Nucleus accumbens (tissue), 56 donors: ENCODE results near the gene ABI3BP.

ENCODE experiments used
- DNase-seq, 56 donors: peaks; one replicate each; lab custom pipeline; 2025; lab: John Stamatoyannopoulos, UW

The ABI3BP gene

DNA sequence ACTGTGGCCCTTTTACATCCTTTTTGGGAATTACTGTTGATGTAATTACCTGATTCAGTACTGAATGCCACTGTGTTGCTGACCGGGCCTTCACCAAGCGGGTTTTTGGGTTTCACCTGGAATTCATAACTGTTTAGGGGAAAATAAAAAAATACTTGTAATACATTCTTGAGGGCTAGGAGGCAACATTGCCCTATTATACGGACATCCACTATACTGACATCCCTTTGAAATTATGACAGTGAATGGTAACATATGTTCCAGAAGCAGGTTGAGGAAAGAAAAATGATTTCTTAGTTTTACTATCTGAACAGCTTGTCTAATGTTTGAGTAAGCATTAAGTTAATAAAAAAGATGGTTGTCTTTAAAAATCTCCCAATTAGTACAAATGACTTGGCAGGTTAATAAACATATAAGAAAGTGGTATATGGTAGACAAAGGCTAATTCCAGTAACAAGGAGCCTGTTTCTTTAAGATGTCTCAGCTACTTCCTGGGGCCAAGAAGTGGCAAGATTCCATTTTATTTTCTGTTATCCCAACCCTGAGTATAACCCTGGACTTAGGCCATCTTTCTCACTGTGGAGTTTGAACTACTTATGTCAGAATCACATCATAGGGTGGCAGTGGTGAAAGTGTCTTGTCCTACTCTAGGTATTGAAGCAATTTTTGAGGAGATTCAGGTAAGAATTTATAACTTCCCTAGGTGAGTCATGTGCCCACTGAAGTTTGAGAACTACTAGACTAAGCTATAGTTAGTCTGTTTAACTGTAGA is 238.5 kb downstream of the ABI3BP start:
- no peak for DNase-seq

- no peak for DNase-seq
These were observed 239.4 kb downstream of the ABI3BP start for GRCh38 chr3:100753846-100754245.

DNA sequence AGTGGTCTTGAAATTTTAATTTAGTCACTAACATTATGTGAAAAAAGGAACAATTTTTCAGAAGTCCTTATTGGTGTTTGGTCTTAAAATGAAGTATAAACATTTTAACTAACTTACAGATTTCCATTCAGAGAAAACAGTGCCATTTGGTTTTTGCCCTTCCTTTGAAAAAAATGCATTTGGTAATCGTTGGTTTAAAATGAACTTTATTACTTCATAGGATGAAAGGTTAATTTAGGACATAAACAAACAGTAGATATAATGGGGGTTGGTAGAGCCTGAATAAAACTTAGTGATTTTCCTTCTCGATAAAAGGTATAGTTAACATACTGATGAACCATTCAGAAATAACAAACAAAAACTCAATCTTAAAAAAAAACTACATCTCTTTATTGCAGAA is 244.3 kb downstream of the ABI3BP start:
- no peak for DNase-seq

GRCh38 chr3:100748220-100748619 is 245.0 kb downstream of the ABI3BP start:
- no peak for DNase-seq

- DNase-seq, result peak in 5 of 56 donors; percentile 4 to 39 (median 11)
These were observed 247.1 kb downstream of the ABI3BP start for GRCh38 chr3:100746092-100746491.

DNA sequence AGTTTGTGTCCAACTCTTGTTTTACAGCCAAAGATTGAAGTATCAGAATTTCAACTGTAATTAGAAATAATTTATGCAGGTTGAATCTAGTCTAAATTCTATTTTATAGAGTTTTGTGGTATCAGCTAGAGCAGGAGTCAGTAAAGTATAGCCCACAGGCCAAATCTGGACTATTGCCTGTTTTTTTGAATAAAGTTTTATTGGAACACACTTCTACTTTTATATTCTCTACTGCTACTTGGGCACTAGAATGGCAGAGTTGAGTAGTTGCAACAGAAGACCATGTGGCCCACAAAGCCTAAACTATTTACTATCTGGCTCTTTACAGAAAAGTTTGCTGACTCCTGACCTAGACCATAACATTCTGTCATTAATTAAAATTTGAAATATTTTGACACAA is 247.6 kb downstream of the ABI3BP start:
- no peak for DNase-seq

DNA sequence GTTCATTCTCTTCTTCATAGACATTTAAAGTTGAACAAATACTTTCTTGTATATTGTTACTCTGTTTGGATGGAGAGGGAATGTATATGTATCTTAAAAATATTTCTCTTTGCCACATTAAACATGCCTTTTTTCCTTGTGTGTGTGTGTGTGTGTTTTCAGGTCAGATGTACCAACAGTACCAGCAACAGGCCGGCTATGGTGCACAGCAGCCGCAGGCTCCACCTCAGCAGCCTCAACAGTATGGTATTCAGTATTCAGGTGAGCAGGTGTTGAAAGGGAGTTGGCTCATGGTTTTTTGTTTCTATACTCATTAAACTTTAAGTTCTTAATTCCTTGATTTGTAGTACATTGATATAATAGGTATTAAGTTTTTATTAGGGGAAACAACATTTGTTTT is 248.6 kb downstream of the ABI3BP start:
- no peak for DNase-seq

DNA sequence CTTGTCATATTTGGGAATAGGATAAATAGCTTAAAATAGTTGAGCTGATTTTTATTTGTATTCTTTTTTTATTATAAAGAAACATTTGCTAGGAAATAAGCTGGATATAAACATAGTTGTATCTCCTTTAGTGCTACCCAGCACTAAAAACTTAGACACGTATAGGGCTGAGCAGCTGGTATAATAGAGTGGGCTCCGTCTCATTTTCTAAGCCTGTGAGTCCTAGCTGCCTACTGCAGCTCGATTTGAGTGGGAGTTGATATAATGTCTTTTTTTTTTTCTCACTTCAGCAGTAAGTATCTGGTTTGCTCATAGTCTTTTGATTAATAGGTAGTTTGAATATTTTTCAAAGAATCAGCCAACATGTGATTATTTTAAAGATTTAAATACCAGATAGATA is 249.7 kb downstream of the ABI3BP start:
- DNase-seq, result peak in 1 of 56 donors; percentile 2

DNA sequence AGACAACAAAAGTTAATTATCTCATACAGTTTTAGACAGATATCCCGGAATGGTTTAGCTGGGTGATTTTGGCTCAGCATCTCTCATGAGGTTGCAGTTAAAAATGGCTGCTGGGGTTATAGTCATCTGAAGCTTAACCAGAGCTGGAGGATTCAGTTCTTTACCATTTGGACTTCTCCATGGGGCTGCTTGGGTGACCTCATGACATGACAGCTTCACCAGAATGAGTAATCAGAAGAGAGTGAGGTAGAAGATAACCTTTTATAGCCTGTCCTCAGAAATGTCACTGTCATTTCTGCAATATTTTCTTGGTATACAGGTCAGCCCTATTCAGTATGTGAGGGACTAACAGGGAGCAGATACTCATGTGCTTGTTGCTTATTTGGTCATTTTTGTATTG is 253.0 kb downstream of the ABI3BP start:
- DNase-seq, result no peak

DNA sequence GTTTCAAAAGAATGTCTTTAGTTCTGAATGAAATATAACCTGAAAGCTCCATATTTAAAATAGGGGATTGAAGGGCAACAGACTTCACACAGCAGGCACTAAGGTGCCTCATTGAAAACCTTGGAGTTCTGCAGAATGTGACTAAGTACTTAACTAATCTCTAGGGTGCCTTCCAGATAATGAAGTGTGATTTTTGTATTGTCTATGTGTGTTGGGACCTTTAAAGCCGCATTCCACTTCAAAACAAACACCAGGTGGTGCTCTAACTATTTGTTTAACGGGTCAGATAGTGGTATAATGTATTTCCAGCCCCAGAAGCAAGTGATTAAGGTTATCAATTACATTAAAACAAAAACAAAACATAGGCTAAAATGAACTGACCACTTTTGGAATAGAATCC is 255.9 kb downstream of the ABI3BP start:
- DNase-seq, result no peak

DNA sequence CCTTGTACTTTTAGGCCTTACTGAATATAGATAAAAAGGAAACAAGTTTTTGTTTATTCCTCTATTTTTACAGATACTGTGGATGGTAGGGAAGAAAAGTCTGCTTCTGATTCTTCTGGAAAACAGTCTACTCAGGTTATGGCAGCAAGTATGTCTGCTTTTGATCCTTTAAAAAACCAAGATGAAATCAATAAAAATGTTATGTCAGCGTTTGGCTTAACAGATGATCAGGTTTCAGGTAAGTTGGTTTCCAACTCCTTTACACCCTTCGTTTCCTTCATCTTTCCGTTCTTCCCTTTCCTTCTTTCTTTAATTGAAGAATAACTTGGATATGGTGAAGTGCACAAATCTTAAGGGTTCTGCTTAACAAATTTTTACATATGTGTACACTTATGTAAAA is 260.8 kb downstream of the ABI3BP start:
- DNase-seq, result no peak

DNA sequence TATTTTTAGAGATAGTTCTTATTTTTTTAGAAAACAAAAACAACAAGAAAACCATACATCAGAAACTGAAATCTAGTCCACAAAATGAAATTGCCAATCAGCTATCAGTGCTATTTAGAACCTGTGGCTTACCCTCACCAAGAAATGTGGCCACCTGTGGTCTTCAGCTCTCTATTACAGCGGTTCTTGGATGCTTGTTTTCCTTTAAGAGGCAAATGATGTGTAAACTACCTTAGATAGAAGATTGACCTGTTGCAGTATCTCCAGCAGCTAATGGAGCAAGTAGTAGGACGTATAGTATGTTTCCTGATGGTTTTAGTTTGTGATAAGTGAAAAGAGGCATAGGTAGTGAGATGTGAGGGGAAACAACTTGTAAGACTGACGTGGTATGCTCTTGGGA is 262.7 kb downstream of the ABI3BP start:
- no peak for DNase-seq

GRCh38 chr3:100726706-100727105 is 266.5 kb downstream of the ABI3BP start:
- DNase-seq, result no peak

DNA sequence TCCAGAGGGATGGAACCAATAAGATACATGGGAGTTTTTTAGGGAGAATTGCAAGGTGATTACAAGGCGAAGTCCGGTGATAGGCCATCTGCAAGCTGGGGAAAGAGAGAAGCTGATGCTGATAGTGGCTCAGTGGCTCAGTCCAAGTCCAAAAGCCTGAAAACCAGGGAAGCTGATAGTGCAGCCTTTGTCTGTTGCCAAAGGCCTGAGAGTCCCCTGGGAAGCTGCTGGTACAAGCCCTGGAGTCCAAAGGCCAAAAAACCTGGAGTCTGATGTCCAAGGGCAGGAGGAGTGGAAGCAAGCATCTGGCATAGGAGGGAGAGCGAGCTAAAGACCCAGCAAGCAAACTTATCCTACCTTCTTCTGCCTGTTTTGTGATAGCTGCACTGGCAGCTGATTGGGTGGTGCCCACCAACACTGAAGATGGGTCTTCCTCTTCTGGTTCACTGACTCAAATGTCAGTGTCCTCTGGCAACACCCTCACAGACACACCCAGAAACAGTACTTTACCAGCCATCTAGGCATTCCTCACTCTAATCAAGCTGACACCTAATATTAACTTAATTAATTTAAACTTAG is 267.2 kb downstream of the ABI3BP start:
- no peak for DNase-seq

- DNase-seq, result no peak
These were observed 272.8 kb downstream of the ABI3BP start for GRCh38 chr3:100720426-100720825.

- no peak for DNase-seq
These were observed 274.1 kb downstream of the ABI3BP start for GRCh38 chr3:100719136-100719535.

DNA sequence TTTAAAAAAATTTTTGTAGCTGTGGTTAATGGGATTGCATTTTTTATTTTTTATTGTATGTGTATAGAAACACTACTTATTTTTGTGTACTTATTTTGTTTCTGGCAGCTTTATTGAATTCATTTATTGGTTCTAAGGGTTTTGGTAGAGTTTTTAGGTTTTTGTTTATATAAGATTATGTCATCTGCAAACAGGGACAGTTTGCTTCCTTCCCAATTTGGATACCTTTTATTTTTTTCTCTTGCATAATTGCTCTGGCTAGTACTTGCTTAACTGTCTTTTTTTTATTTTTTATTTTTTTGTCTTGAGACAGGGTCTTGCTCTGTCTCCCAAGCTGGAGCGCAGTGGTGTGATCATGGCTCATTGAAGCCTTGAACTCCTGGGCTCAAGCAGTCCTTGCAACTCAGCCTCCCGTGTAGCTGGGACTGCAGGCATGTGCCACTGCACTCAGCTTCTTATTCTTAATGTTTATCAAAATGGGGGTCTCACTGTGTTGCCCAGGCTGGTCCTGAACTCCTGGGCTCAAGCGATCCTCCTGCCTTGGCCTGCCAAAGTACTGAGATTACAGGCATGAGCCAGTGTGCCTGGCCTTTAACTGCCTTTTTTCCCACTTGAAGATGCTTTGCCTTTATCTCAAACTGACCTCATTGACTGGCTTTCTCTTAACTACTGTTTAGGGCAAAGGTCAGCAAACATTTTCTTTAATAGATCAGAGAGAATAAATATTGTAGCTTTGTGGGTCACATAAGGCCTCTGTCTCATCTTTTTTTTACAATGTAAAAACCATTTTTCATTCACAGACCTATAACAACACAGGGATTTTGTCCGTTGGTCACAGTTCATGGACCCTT is 275.4 kb downstream of the ABI3BP start:
- DNase-seq, result no peak

- DNase-seq, result no peak
These were observed 276.2 kb downstream of the ABI3BP start for GRCh38 chr3:100717063-100717462.

- no peak for DNase-seq
These were observed 278.0 kb downstream of the ABI3BP start for GRCh38 chr3:100715176-100715575.

- no peak for DNase-seq
These were observed 282.8 kb downstream of the ABI3BP start for GRCh38 chr3:100710261-100710968.

DNA sequence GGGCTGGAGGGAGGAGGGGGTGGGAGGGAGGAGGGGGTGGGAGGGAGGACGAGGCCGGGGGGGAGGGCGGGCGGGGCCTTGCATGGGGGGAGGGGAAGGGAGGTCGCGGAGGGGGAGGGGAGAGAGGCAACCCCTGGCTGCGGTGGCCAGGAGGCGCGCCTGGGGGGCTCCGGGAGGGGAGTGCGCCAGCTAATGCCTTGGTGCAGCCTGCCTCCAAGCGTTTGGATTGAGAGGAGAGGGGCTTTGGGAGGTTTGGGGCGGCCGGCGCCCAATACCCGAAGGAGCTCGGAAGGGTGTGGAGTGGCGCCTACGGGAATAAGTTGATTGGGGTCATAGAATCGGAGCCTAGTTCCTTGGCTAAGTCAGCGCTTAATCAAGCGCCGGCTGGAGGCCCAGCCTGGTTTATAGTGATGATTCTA is 283.4 kb downstream of the ABI3BP start:
- peak in 30 of 56 donors; percentile 2 to 72 (median 32) for DNase-seq
